Tibial artery (tissue), 4 donors: ENCODE data around the gene ATP13A3.

Experiments used
- DNase-seq, 2 donors: peaks; one replicate each; pipeline ENCODE4 v3.0.0-alpha.2; 2019
- H3K27ac ChIP-seq, 2 donors: fragments of 200-600 bp; sonication (generic) in 1 of 2; 1 replicate in 1 of 2; 2 replicates in 1 of 2; pipeline ENCODE4 v1.5.1; 2018 to 2019; ENCODE audit warnings: mild to moderate bottlenecking in 1 of 2
- H3K27me3 ChIP-seq, 2 donors: fragments of 200-600 bp; sonication (generic) in 1 of 2; one replicate each; pipeline versions ENCODE4 v1.5.1 to v1.6.0; 2016 to 2019
- H3K36me3 ChIP-seq, 3 donors: fragments of 200-600 bp; sonication (generic) in 2 of 3; one replicate each; pipeline ENCODE4 v1.5.1; 2016 to 2019; ENCODE audit warnings: mild to moderate bottlenecking in 2 of 3
- H3K4me1 ChIP-seq, 4 donors: fragments of 200-600 bp; sonication (generic) in 2 of 4; 1 replicate in 3 of 4; 2 replicates in 1 of 4; pipeline ENCODE4 v1.5.1; 2016 to 2019
- H3K4me3 ChIP-seq, 2 donors: fragments of 200-600 bp; sonication (generic) in 1 of 2; 1 replicate in 1 of 2; 2 replicates in 1 of 2; pipeline ENCODE4 v1.5.1; 2018 to 2019; ENCODE audit warnings: mild to moderate bottlenecking in 2 of 2
- H3K9me3 ChIP-seq, 3 donors: fragments of 200-600 bp; sonication (generic) in 1 of 3; one replicate each; pipeline ENCODE4 v1.5.1; 2016 to 2019
- intact Hi-C: fragments of 100-400 bp; cut with DNase I; formaldehyde crosslinking; loops from one replicate; pipeline ENCODE4 v1.15.0; 2023; ENCODE audit warnings: low total_unique reads
- TF ChIP-seq, protein P1 (sequence below), 2 experiments: fragments of 200-600 bp in 1 of 2; fragments of 450-650 bp in 1 of 2; IDR thresholded peaks; one replicate each; pipeline ENCODE4 v1.5.1; 2017 to 2019; ENCODE audit warnings: antibody characterized with exemption in 2 of 2, mild to moderate bottlenecking in 1 of 2, moderate library complexity in 1 of 2

Gene ATP13A3

DNA sequence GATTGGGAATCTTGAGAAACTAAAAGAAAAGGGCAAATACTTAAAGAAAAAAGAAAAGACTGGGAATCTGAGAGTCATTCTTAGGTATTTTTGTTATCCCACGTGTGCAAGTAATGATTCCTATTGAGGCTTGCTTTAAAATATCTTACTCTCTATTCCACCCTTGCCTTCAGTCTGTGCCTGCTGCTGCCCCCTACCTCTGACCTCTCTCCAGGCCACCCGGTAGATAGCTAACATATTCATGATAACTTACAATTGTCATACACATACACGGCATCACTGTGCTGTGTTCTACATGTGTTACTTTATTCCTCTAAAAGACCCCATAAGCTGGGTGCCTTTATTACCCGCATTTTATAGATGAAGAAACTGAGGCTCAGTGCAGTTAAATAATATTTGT is 27.8 kb upstream of the ATP13A3 start:
- Histone ChIP-seq H3K27me3 (no peaks in the 10 kb centered on the region), H3K9me3 (no peaks in the 10 kb centered on the region), H3K36me3 (no peaks in the 10 kb centered on the region), H3K4me1 (no peaks in the 10 kb centered on the region), H3K4me3 (no peak overlapping the region), H3K27ac (no peak overlapping the region)
- intact Hi-C loops: no loop called here
- TF ChIP-seq, protein P1, sequence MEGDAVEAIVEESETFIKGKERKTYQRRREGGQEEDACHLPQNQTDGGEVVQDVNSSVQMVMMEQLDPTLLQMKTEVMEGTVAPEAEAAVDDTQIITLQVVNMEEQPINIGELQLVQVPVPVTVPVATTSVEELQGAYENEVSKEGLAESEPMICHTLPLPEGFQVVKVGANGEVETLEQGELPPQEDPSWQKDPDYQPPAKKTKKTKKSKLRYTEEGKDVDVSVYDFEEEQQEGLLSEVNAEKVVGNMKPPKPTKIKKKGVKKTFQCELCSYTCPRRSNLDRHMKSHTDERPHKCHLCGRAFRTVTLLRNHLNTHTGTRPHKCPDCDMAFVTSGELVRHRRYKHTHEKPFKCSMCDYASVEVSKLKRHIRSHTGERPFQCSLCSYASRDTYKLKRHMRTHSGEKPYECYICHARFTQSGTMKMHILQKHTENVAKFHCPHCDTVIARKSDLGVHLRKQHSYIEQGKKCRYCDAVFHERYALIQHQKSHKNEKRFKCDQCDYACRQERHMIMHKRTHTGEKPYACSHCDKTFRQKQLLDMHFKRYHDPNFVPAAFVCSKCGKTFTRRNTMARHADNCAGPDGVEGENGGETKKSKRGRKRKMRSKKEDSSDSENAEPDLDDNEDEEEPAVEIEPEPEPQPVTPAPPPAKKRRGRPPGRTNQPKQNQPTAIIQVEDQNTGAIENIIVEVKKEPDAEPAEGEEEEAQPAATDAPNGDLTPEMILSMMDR (IDR thresholded peaks at IDR 0.05): no peak
- DNase-seq: no peak

DNA sequence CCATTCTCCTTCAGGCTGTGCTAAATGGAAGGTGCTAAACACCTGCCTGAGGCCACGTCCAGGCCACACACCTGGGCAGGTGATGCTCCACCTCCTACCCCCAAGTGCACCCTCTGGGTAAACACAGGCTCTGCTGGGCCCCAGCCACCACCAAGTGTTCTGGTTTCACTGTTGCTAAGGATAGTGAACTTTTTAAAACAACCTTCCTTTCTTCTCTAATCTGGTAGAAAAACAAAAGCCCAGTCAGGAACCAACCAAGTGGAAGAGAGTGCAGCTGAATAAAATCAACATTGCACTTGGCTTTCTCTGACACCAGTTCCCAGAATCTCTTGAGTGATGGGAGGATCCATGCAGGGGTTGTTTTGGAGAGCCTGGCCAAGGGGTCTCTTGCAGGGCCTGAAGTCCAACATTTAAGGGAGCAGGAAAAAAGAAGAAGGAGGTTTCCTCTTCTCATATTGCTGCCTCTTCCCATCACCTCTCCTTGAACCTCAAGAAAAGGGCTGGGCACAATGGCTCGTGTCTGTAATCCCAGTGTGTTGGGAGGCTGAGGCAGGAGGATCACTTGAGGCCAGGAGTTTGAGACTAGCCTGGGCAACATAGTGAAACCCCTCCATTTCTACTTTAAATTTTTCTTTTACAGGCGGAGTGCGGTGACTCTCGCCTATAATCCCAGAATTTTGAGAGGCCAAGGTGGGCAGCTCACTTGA is 26.2 kb upstream of the ATP13A3 start:
- Histone ChIP-seq H3K4me1 (no peaks in the 10 kb centered on the region), H3K27me3 (no peaks in the 10 kb centered on the region), H3K36me3 (no peaks in the 10 kb centered on the region), H3K27ac (no peak overlapping the region), H3K4me3 (no peak overlapping the region), H3K9me3 (no peaks in the 10 kb centered on the region)
- intact Hi-C loops: no loop called here
- TF ChIP-seq, protein P1 (IDR thresholded peaks at IDR 0.05): no peak
- no peak for DNase-seq

DNA sequence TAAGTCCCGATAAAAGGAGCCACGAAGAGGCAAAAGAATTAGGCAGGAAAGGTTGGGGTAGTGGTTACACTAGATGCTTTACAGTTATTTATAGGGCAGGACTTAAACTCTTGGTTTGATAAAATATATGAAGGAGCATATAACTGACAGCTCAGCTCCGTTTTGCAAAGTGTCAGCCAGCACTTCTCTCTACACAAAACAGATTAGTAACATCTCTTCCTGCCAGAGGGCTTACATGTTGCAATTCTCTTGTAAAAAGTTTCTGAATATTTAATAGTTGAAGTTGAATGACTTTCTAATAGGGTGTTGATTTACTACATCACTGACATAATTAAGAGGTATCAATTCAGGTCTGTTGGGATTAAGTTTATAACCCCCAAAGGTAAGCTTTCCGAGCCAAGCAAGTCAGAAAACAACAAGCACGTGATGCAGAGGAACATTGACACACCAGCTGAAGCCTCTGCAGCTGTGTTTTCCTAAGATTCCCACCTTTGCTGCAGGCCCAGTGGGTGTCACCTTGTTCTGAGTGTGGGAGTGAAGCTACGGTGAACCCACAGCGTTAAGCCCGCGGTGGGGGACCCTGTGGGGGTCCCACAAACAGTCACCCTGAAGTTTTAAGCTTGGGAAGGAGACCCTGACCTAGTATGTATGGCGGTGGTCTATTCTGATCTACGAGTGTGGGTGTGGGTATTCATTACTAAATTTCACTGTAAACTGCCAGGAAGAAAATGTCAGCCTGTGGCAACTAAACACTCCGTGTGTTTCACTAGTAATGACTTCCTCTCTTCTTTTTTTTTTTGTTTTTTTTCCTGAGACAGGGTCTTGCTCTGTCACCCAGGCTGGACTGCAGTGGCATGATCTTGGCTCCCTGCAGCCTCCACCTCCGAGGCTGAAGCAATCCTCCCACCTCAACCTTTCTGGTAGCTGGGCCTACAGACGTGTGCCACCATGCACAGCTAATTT is 22.0 kb upstream of the ATP13A3 start:
- H3K27ac ChIP-seq: no peak overlapping the region
- no peaks in the 10 kb centered on the region for H3K27me3 ChIP-seq
- no peak overlapping the region for H3K4me3 ChIP-seq
- H3K36me3 ChIP-seq: no peaks in the 10 kb centered on the region
- no peaks in the 10 kb centered on the region for H3K9me3 ChIP-seq
- DNase-seq: no peak
- intact Hi-C loops: no loop called here
- peaks cover 0 to 9% (median 2%) of the 10 kb centered on the region in 4 donors for H3K4me1 ChIP-seq
- TF ChIP-seq, protein P1 (IDR thresholded peaks at IDR 0.05): no peak

- H3K9me3 ChIP-seq: no peaks in the 10 kb centered on the region
- TF ChIP-seq, protein P1 (IDR thresholded peaks at IDR 0.05): no peak
- H3K27ac ChIP-seq: no peak overlapping the region
Observed at GRCh38 chr3:194507571-194507970, 20.8 kb upstream of the ATP13A3 start.

GRCh38 chr3:194505791-194506415 is 19.1 kb upstream of the ATP13A3 start:
- no peaks in the 10 kb centered on the region for H3K27me3 ChIP-seq
- no peaks in the 10 kb centered on the region for H3K36me3 ChIP-seq
- intact Hi-C loops: no loop called here
- TF ChIP-seq, protein P1 (IDR thresholded peaks at IDR 0.05): no peak
- no peak for DNase-seq
- peaks cover 0 to 4% (median 0%) of the 10 kb centered on the region in 3 donors for H3K9me3 ChIP-seq
- no peak overlapping the region for H3K4me3 ChIP-seq
- H3K4me1 ChIP-seq: peaks cover 0 to 9% (median 2%) of the 10 kb centered on the region in 4 donors
- no peak overlapping the region for H3K27ac ChIP-seq

More at GRCh38 chr3:194507571-194507970, 20.8 kb upstream of the ATP13A3 start:
- intact Hi-C loops: no loop called here
- Histone ChIP-seq H3K27me3 (no peaks in the 10 kb centered on the region), H3K4me3 (no peak overlapping the region), H3K36me3 (no peaks in the 10 kb centered on the region), H3K4me1 (peaks cover 0 to 9% (median 2%) of the 10 kb centered on the region in 4 donors)
- DNase-seq: no peak
